Right hindlimb (tissue), 1 donor: ENCODE measurements around the gene INTS3.
"Not testable (repeated sequence)": the region's sequence is repeated elsewhere in the genome, so short reads cannot be mapped to it uniquely, and the experiment has no call there.

ENCODE experiments used
- DNase-seq: peaks from one replicate; pipeline ENCODE4 v3.0.0-alpha.2; 2018

The INTS3 gene

DNA sequence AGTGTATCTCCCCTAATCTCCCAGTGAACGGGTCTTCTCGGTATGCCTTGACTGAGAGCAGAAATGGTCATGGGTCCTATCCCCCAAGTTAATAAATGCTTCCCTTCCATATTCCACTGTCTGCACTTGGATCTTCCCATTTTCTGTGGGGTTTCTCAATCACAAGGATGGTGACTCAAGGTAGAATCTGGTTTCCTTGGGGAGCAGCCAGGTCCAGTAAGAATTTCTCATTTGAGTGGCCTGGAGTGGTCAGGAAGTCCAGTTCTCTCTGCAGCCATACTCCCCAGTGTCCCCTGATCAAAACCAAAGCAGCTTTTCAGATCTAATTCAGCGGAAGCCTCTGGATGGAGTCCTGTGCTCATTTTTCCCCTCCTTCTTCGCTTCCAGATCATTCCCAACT, 32.6 kb downstream of the INTS3 start:
- no peak for DNase-seq

GRCh38 chr1:153763365-153764225, 35.7 kb downstream of the INTS3 start:
- DNase-seq, result no peak

- no peak for DNase-seq
Measured at GRCh38 chr1:153764310-153764709, 36.5 kb downstream of the INTS3 start.

DNA sequence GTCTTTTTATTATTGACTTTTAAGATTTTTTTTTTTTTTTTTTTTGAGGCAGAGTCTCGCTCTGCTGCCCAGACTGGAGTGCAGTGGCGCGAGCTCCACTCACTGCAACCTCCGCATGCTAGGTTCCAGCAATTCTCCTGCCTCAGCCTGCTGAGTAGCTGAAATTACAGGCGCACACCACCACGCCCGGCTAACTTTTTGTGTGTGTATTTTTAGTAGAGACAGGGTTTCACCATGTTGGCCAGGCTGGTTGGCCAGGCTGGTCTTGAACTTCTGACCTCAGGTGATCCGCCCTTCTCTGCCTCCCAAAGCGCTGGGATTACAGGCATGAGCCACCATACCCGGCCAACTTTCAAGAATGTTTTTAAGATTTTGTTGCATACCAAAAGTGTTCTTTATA, 38.8 kb downstream of the INTS3 start:
- DNase-seq, result not testable (repeated sequence)

DNA sequence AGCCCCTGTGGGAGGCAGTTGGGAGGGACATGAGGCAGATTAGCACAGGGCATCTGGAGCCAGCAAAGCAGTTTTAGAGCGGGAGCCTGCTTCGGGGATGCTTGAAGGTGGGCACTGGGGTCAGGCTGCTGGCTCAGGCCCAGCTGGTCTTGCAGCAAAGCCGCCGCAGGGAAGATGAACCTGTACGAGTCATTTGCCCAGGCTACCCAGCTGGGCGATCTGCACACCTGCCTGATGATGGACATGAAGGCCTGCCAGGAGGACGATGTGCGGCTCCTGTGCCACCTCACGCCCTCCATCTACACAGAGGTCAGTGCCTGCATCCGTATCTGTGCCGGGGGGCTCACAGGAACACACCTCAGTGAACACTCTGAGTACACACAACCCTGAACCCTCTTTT, 39.7 kb downstream of the INTS3 start:
- no peak for DNase-seq

GRCh38 chr1:153768316-153769181, 40.7 kb downstream of the INTS3 start:
- DNase-seq, result no peak

- no peak for DNase-seq
Measured at GRCh38 chr1:153769221-153769620, 41.4 kb downstream of the INTS3 start.

DNA sequence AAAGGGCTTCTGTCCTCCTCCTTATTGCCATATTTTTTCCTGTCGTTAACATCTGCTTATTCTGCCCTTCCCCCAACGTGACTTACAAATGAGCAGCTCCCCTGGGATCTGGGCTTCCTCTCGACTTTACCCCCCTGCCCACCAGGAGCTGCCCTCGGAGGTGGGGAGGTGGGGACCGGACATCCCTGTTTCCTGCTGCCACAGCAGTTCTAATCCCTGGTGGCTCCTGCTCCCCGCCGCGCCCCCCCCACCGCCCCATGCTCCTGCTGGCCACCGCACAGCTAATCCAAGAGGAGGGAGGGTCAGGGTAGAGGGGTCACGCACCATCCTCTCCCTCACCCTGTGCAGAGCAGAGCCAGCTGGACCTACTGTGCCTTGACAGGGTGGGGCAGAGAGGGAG, 42.9 kb downstream of the INTS3 start:
- DNase-seq, result no peak

DNA sequence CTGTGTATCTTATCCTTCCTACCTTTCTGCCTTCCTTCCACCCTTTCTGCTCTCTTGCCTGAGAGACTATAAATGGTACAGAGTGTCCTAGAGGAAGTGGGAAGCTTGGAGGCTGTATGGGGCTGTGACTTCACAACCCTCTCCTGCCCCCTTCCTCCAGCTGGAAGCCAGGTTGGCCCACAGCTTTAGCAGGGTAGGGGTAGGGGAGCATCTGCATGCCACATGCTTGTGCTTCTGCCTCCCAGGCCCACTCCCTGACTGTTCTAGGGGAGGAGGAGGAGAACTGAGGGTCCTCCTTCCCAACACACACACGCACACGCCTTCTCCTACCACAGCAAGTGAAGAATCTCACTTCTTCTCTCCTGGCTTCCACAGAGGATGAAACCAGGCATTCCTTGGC, 43.4 kb downstream of the INTS3 start:
- DNase-seq, result no peak

GRCh38 chr1:153771841-153772593, 44.2 kb downstream of the INTS3 start:
- DNase-seq, result peak; percentile 54

GRCh38 chr1:153773096-153773921, 45.5 kb downstream of the INTS3 start:
- no peak for DNase-seq

GRCh38 chr1:153774026-153774595, 46.3 kb downstream of the INTS3 start:
- DNase-seq, result no peak

GRCh38 chr1:153774780-153775457, 47.1 kb downstream of the INTS3 start, which contains the start of gene SLC27A3:
Gene SLC27A3 (plus strand): TSS chr1:153775407. CDS start chr1:153775498, 91 bp downstream.
- peak; percentile 92 for DNase-seq

DNA sequence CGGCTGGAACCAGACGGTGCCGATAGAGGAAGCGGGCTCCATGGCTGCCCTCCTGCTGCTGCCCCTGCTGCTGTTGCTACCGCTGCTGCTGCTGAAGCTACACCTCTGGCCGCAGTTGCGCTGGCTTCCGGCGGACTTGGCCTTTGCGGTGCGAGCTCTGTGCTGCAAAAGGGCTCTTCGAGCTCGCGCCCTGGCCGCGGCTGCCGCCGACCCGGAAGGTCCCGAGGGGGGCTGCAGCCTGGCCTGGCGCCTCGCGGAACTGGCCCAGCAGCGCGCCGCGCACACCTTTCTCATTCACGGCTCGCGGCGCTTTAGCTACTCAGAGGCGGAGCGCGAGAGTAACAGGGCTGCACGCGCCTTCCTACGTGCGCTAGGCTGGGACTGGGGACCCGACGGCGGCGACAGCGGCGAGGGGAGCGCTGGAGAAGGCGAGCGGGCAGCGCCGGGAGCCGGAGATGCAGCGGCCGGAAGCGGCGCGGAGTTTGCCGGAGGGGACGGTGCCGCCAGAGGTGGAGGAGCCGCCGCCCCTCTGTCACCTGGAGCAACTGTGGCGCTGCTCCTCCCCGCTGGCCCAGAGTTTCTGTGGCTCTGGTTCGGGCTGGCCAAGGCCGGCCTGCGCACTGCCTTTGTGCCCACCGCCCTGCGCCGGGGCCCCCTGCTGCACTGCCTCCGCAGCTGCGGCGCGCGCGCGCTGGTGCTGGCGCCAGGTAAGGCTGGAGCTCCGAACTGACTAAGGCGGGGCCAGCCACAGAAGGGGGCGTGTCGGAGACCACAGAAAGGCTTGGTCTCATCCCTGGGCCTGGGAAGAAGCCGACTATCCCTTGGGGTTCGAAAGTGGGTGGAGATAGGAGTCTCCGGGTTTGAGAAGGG, 47.8 kb downstream of the INTS3 start:
- peak; percentile 83 for DNase-seq

DNA sequence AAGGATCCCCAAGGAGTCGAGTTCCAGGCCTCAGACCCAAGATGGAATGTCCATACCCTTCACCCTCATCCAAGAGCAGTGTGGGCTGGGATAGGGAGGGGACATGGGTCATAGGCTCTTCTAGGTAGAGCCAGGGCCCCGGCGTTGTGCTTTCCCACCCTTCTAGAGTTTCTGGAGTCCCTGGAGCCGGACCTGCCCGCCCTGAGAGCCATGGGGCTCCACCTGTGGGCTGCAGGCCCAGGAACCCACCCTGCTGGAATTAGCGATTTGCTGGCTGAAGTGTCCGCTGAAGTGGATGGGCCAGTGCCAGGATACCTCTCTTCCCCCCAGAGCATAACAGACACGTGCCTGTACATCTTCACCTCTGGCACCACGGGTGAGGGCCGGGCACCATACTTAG, 48.5 kb downstream of the INTS3 start:
- no peak for DNase-seq

- DNase-seq, result no peak
Measured at GRCh38 chr1:153776845-153777370, 49.1 kb downstream of the INTS3 start.

- DNase-seq, result no peak
Measured at GRCh38 chr1:153777648-153778047, 49.8 kb downstream of the INTS3 start.

- DNase-seq, result no peak
Measured at GRCh38 chr1:153778051-153778823, 50.4 kb downstream of the INTS3 start.
